Right cardiac atrium (tissue), 5 donors: Measurements from ENCODE around the gene RRAGB. TPM values are rescaled to one million over a fixed set of nuclear protein-coding genes. Genes with fewer than 3 reads are reported as not detected.
"Not testable (repeated sequence)": the region's sequence is repeated elsewhere in the genome, so short reads cannot be mapped to it uniquely, and the experiment has no call there.

ENCODE experiments used
- ATAC-seq, 2 donors: fragments of 200-7000 bp; cut with Tn5 transposase; one replicate each; pipeline versions ENCODE4 v1.8.0 to v1.9.1; 2020; ENCODE audit warnings: moderate library complexity in 2 of 2, mild to moderate bottlenecking in 1 of 2
- DNase-seq, 3 donors: peaks; one replicate each; pipeline ENCODE4 v3.0.0-alpha.2; 2020
- H3K27ac ChIP-seq: one replicate; pipeline ENCODE4 v1.5.1; 2013; ENCODE audit warnings: mild to moderate bottlenecking, low read length, control low read depth, moderate library complexity
- H3K27me3 ChIP-seq: one replicate; pipeline ENCODE4 v1.6.1; 2013; ENCODE audit not compliant: control insufficient read depth, insufficient read depth
- H3K4me1 ChIP-seq: one replicate; pipeline ENCODE4 v1.6.1; 2013; ENCODE audit warnings: low read length; ENCODE audit not compliant: control insufficient read depth, insufficient read depth
- H3K4me3 ChIP-seq: one replicate; pipeline ENCODE4 v1.5.1; 2013; ENCODE audit warnings: low read length, control low read depth
- H3K9me3 ChIP-seq: one replicate; pipeline ENCODE4 v1.6.1; 2013; ENCODE audit warnings: low read length; ENCODE audit not compliant: control insufficient read depth
- WGBS: extraction: QIAGEN DNeasy Blood & Tissue Kit; methylation state at CpG from one replicate; pipeline ENCODE4 v1.1.7; 2013; 5-methylcytosine and 5-hydroxymethylcytosine counted together
- intact Hi-C, 4 donors: fragments of 100-400 bp; cut with DNase I; formaldehyde crosslinking; loops; one replicate each; pipeline versions ENCODE4 v1.11.0 to v1.14.0; 2022 to 2023
- polyA plus RNA-seq: library from polyadenylated mRNA; stranded (reverse); fragments of 200-250 nt; gene quantifications from one replicate; pipeline ENCODE4 v1.2.3, GENCODE V29; 2013
- total RNA-seq, 4 donors: library from RNA; stranded (reverse); fragmentation: NEBNext Ultra II Directional; extraction: Animal tissue kit (Norgen Biotek cat#: 25700); gene quantifications; one replicate each; pipeline ENCODE4 v1.2.1, GENCODE V29; 2021
- donor health status: healthy with polysubstance abuse.
- donor health status: DM: no; HTN: yes; CAD: no.
- donor health status: DM: no; HTN: no; CAD: no.
- donor health status: DM: no; HTN: yes; CAD: no; lungs with severe emphysema.
- donor health status: DM: yes; HTN: yes; CAD: no.

RRAGB gene
- total and polyA plus RNA-seq, 5 donors: 11.6 to 15.1 (median 13.3) TPM

DNA sequence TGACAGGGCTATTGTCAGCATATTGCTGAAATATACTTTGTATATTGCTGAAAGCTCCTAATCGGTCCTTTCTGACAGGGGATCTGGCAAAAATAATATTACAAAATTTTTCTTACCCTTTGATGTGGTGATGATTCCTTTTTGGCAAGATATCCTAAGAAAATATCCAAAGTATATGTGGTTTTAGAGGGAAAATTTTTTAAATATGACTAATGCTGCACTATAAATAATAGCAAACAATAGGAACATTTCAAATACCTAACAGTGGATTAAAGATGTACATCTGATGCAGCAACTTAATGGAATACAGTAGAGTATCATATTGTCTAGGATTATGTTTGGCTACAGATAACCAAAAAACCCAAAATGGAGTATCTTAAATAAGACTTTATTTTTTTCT is 49.6 kb downstream of the RRAGB start:
- no peak overlapping the region for H3K4me3 ChIP-seq
- H3K27me3 ChIP-seq: no peaks in the 10 kb centered on the region
- H3K4me1 ChIP-seq: no peaks in the 10 kb centered on the region
- DNase-seq: no peak
- H3K27ac ChIP-seq: no peak overlapping the region
- no peak for ATAC-seq
- H3K9me3 ChIP-seq: no peaks in the 10 kb centered on the region
- intact Hi-C loops: no loop called here
- 65% methylated on average over 1 of the region's 1 CpG for WGBS

- H3K27me3 ChIP-seq, DNase-seq, H3K4me1 ChIP-seq, H3K9me3 ChIP-seq, ATAC-seq, H3K27ac ChIP-seq, H3K4me3 ChIP-seq, intact Hi-C loops: not testable (repeated sequence)
- 62% methylated on average over 6 of the region's 6 CpGs for WGBS
Measured at GRCh38 chrX:55774419-55774818, 56.9 kb downstream of the RRAGB start.

DNA sequence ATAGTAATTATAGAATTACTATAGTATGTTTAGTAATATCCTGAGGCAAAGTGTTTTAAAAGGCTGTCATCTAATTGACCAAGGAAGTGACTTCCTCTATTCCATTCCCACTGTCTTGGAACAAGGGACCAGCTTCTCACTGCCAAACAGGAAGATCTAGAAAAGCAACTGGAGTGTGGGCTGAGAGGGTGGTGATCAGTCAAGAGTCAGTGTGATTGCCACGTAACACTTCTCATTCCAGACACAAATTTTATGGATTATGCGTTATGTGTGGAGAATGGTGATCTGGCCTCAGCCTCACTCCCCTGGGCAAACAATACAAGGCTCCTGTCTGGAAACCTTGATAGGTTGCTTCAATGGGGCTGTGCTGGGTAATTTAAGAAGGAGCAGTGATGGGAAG is 60.0 kb downstream of the RRAGB start:
- Histone ChIP-seq H3K9me3 (no peaks in the 10 kb centered on the region), H3K27ac (no peak overlapping the region), H3K4me1 (no peaks in the 10 kb centered on the region), H3K27me3 (no peaks in the 10 kb centered on the region), H3K4me3 (no peak overlapping the region)
- ATAC-seq: no peak
- 97% methylated on average over 2 of the region's 2 CpGs for WGBS
- DNase-seq: no peak
- intact Hi-C loops: no loop called here

DNA sequence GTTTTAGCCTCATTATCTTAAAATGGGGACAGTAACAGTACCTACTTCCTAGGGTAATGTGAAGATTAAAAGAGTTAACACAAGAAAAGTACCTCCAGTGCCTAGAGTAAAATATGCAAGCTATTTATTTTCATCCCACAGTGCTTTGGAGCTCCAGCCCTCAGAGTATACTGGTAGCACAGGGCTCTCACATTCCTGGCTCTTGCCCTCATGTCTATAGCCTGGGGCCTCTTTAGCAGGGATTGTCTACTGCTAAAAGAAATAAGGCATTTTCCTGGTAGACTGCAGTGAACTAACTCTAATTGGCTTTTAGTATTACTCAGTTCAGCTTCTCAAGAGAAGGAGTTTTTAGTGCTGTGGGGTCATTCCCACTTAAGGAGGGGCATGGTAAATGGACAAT is 60.8 kb downstream of the RRAGB start:
- ATAC-seq: no peak
- Histone ChIP-seq H3K27ac (no peak overlapping the region), H3K9me3 (no peaks in the 10 kb centered on the region), H3K4me1 (no peaks in the 10 kb centered on the region), H3K4me3 (no peak overlapping the region), H3K27me3 (no peaks in the 10 kb centered on the region)
- no peak for DNase-seq
- intact Hi-C loops: no loop called here

- H3K27me3 ChIP-seq: no peaks in the 10 kb centered on the region
- H3K9me3 ChIP-seq: no peaks in the 10 kb centered on the region
- H3K4me1 ChIP-seq: no peaks in the 10 kb centered on the region
- WGBS: 77% methylated on average over 3 of the region's 3 CpGs
- DNase-seq (no peak), ATAC-seq (no peak)
- H3K4me3 ChIP-seq: no peak overlapping the region
- no peak overlapping the region for H3K27ac ChIP-seq
- intact Hi-C loops: no loop called here
Measured at GRCh38 chrX:55783723-55784122, 66.2 kb downstream of the RRAGB start.

DNA sequence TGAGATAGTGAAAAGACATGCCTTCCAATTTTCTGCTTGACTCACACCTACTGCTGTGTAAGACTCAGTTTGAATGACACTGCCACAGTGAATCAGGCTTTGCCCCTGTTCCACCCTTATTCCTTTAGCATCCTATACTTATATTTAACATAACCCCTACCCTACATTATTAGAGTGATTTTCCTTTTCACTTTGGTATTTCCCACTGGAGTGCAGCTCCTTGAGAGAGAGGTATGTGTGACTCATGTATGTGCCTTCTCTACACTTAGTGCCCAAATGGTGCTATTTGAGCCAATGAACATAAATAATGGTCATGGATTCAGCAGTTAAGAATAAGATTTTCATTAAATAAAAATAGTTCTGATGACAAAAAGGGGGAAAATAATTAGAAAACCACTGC is 69.5 kb downstream of the RRAGB start:
- DNase-seq (no peak), ATAC-seq (no peak)
- Histone ChIP-seq H3K27ac (no peak overlapping the region), H3K27me3 (no peaks in the 10 kb centered on the region), H3K9me3 (no peaks in the 10 kb centered on the region), H3K4me3 (no peak overlapping the region), H3K4me1 (no peaks in the 10 kb centered on the region)
- intact Hi-C loops: no loop called here

GRCh38 chrX:55787727-55788126 is 70.2 kb downstream of the RRAGB start:
- Histone ChIP-seq H3K27ac (no peak overlapping the region), H3K4me3 (no peak overlapping the region), H3K4me1 (no peaks in the 10 kb centered on the region), H3K27me3 (no peaks in the 10 kb centered on the region), H3K9me3 (no peaks in the 10 kb centered on the region)
- 66% methylated on average over 2 of the region's 2 CpGs for WGBS
- DNase-seq (no peak), ATAC-seq (no peak)
- intact Hi-C loops: no loop called here

DNA sequence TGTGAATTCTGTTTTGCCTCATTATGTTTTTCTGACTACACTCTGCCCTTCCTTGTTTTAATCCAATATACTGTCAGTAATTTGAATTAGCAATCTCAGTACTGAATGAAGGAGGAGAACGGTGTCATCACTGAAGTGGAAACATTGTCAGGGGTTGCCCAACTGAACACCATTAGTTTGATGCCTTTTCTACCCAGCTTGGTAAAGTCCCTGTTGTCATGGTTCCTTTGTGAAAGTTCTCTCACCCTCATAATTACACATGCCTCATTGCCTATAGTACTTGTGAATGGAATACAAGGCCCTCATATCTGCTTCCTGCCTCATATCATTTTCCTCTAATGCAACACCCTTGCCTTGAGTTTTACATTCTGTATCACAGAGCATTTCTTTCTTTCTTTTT is 76.9 kb downstream of the RRAGB start:
- H3K4me3 ChIP-seq: no peak overlapping the region
- no peaks in the 10 kb centered on the region for H3K9me3 ChIP-seq
- H3K4me1 ChIP-seq: no peaks in the 10 kb centered on the region
- ATAC-seq (no peak), DNase-seq (no peak)
- H3K27ac ChIP-seq: no peak overlapping the region
- intact Hi-C loops: no loop called here
- H3K27me3 ChIP-seq: no peaks in the 10 kb centered on the region
- WGBS: 91% methylated on average over 1 of the region's 1 CpG

DNA sequence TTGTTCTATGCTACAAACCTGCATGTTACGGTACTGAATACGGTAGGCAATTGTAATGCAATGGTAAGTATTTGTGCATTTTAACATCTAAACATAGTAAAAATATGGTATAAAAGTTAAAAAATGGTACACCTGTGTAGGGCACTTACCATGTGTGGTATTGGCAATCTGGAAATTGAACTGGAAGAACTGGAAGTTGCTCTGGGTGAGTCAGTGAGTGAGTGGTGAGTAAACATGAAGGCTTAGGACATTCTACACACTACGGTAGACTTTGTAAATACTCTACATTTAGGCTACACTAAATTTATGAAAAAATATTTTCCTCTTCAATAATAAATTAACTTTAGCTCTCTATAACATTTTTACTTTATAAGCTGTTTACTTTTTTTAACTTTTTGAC is 78.9 kb downstream of the RRAGB start:
- no peak overlapping the region for H3K4me3 ChIP-seq
- no peaks in the 10 kb centered on the region for H3K27me3 ChIP-seq
- no peaks in the 10 kb centered on the region for H3K9me3 ChIP-seq
- DNase-seq (no peak), ATAC-seq (no peak)
- H3K4me1 ChIP-seq: no peaks in the 10 kb centered on the region
- WGBS: 64% methylated on average over 3 of the region's 3 CpGs
- intact Hi-C loops: no loop called here
- H3K27ac ChIP-seq: no peak overlapping the region

DNA sequence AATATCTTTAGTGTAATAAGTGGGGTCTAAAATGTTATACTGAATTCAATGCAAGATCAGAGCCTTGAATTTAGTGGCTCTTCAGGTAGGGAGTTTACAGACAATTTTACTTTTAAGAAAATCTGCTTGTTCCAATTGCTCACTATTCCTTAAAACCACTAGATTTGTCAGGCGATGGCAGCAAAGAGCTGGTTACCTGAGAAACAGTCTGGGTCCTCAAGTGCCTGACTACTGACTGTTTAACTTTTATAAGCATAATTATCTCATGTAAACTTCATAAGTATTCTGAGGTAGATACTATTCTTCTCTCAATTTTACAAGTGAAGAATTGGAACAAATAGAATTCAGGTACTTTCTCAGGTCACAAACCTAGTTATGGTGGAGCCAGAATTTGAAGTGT is 84.3 kb downstream of the RRAGB start:
- Histone ChIP-seq H3K4me3 (no peak overlapping the region), H3K27ac (no peak overlapping the region), H3K27me3 (no peaks in the 10 kb centered on the region), H3K4me1 (no peaks in the 10 kb centered on the region), H3K9me3 (no peaks in the 10 kb centered on the region)
- ATAC-seq (no peak), DNase-seq (no peak)
- 62% methylated on average over 1 of the region's 1 CpG for whole genome bisulfite sequencing
- intact Hi-C loops: no loop called here
